OCI-LY1 (cell line): Measurements from ENCODE around the gene RPS8.

Experiments
- EZH2 ChIP-seq: fragments of 200-600 bp; sonication (generic), shearing (Covaris generic); IDR thresholded peaks from 2 replicates; pipeline ENCODE4 v1.8.0; 2017; ENCODE audit warnings: borderline replicate concordance, mixed run types, mild to moderate bottlenecking, antibody characterized with exemption, low read length, moderate library complexity, mixed read lengths
- TF ChIP-seq, protein P1 (sequence below): fragments of 200-600 bp; sonication (generic), shearing (Covaris generic); IDR thresholded peaks from 2 replicates; pipeline ENCODE4 v1.5.1; 2017; ENCODE audit warnings: mild to moderate bottlenecking, antibody characterized with exemption, low read length, moderate library complexity, mixed read lengths

DNA sequence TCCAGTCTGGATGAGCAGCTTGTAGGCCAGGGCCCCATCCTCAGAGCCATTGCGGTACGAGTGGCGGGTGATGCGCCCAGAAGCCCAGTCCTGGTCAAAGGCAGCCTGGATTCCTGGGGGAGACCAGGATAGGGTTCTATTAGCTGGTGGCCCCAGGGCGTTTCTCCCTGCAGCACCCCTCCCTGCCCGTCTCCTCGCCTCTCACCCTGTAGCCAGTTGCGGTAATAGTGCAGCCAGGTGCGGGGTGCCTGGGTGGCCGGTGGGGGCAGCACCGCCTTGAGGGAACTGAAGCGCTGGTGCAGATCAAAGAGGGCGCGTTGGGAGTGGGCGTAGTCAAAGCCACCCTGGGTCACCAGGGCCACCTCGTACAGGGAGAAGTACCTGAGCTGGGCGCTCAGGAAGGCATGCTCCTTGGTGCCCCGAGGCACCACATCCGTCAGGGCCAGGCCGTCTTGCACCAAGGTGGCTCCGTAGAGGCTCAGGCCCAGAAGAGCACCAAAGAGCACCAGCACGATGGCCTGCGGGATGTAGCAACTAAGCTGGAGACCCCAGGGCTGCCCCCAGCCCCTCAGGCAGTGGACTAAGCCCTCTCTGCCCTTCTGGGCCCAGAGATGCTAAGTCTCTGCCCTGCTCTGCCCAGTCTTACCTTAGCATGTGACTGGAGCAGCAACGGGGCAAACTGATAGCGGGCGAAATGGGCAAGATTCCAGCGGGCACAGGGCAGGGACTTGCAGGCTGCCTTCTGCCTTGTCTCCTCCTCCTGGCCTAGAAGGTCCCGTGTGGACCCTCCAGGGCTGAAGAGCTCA lies 52.1 kb downstream of the RPS8 start:
- TF ChIP-seq, protein P1, sequence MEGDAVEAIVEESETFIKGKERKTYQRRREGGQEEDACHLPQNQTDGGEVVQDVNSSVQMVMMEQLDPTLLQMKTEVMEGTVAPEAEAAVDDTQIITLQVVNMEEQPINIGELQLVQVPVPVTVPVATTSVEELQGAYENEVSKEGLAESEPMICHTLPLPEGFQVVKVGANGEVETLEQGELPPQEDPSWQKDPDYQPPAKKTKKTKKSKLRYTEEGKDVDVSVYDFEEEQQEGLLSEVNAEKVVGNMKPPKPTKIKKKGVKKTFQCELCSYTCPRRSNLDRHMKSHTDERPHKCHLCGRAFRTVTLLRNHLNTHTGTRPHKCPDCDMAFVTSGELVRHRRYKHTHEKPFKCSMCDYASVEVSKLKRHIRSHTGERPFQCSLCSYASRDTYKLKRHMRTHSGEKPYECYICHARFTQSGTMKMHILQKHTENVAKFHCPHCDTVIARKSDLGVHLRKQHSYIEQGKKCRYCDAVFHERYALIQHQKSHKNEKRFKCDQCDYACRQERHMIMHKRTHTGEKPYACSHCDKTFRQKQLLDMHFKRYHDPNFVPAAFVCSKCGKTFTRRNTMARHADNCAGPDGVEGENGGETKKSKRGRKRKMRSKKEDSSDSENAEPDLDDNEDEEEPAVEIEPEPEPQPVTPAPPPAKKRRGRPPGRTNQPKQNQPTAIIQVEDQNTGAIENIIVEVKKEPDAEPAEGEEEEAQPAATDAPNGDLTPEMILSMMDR = peak; percentile 70
- TF ChIP-seq EZH2 = no peak
